HG02571 (cell line): Measurements from ENCODE around the gene NBPF9.
"Not testable (repeated sequence)": the region's sequence is repeated elsewhere in the genome, so short reads cannot be mapped to it uniquely, and the experiment has no call there.

Source experiments
- ATAC-seq: cut with Tn5 transposase; IDR thresholded peaks from one replicate; pipeline ENCODE4 v1.9.1; 2021; ENCODE audit warnings: mild to moderate bottlenecking, moderate library complexity; ENCODE audit not compliant: unreplicated experiment

NBPF9 gene

GRCh38 chr1:149103109-149104081, at the start of gene NBPF9:
Gene NBPF9 (minus strand): TSS chr1:149103551. CDS start chr1:149082139, 21,412 bp downstream.
- ATAC-seq = peak; percentile 98

- ATAC-seq = not testable (repeated sequence)
Observed at GRCh38 chr1:149149909-149150308, 46.6 kb upstream of the NBPF9 start.

- not testable (repeated sequence) for ATAC-seq
Observed at GRCh38 chr1:149137585-149137984, 34.2 kb upstream of the NBPF9 start.

GRCh38 chr1:149130938-149131337, 27.6 kb upstream of the NBPF9 start:
- not testable (repeated sequence) for ATAC-seq

- ATAC-seq = not testable (repeated sequence)
Observed at GRCh38 chr1:149129245-149129644, 25.9 kb upstream of the NBPF9 start.

- ATAC-seq = not testable (repeated sequence)
Observed at GRCh38 chr1:149126555-149127145, 23.3 kb upstream of the NBPF9 start.

GRCh38 chr1:149123948-149124926, 20.9 kb upstream of the NBPF9 start:
- not testable (repeated sequence) for ATAC-seq

- ATAC-seq = not testable (repeated sequence)
Observed at GRCh38 chr1:149112828-149113227, 9.5 kb upstream of the NBPF9 start.

GRCh38 chr1:149110343-149110742, 7.0 kb upstream of the NBPF9 start:
- ATAC-seq = not testable (repeated sequence)

GRCh38 chr1:149102574-149102973, 777 bp downstream of the NBPF9 start:
- not testable (repeated sequence) for ATAC-seq

GRCh38 chr1:149098276-149098675, 5.1 kb downstream of the NBPF9 start:
- ATAC-seq = not testable (repeated sequence)

- ATAC-seq = not testable (repeated sequence)
Observed at GRCh38 chr1:149093155-149093554, 10.2 kb downstream of the NBPF9 start.

- ATAC-seq = not testable (repeated sequence)
Observed at GRCh38 chr1:149075505-149076127, 27.7 kb downstream of the NBPF9 start.

- ATAC-seq = not testable (repeated sequence)
Observed at GRCh38 chr1:149064611-149065010, 38.7 kb downstream of the NBPF9 start.

- ATAC-seq = not testable (repeated sequence)
Observed at GRCh38 chr1:149043056-149043455, 60.3 kb downstream of the NBPF9 start.

GRCh38 chr1:149033916-149034315, 69.4 kb downstream of the NBPF9 start:
- not testable (repeated sequence) for ATAC-seq

- not testable (repeated sequence) for ATAC-seq
Observed at GRCh38 chr1:149024327-149024726, 79.0 kb downstream of the NBPF9 start.

- ATAC-seq = not testable (repeated sequence)
Observed at GRCh38 chr1:149018577-149018976, 84.8 kb downstream of the NBPF9 start.

- not testable (repeated sequence) for ATAC-seq
Observed at GRCh38 chr1:149016626-149017025, 86.7 kb downstream of the NBPF9 start.

GRCh38 chr1:149015522-149015921, 87.8 kb downstream of the NBPF9 start:
- not testable (repeated sequence) for ATAC-seq
